ENCODE results near the gene CAMTA1.

The CAMTA1 gene

GRCh38 chr1:7007902-7008301, 222.6 kb downstream of the CAMTA1 start:
- H4K20me1 ChIP-seq (ENCODE audit: insufficient read depth, low read length), result peaks cover 13% of the 10 kb centered on the region
- no peaks in the 10 kb centered on the region for H3K36me3 ChIP-seq (ENCODE audit: insufficient read depth, low read length)
- H3K27ac ChIP-seq (ENCODE audit: low read length), result no peak overlapping the region
- H3K79me2 ChIP-seq (ENCODE audit: insufficient read depth, low read length), result no peaks in the 10 kb centered on the region
- peaks cover 15% of the 10 kb centered on the region for H3K27me3 ChIP-seq (ENCODE audit: insufficient read depth, low read length, poor library complexity)
- TF ChIP-seq, protein P1, sequence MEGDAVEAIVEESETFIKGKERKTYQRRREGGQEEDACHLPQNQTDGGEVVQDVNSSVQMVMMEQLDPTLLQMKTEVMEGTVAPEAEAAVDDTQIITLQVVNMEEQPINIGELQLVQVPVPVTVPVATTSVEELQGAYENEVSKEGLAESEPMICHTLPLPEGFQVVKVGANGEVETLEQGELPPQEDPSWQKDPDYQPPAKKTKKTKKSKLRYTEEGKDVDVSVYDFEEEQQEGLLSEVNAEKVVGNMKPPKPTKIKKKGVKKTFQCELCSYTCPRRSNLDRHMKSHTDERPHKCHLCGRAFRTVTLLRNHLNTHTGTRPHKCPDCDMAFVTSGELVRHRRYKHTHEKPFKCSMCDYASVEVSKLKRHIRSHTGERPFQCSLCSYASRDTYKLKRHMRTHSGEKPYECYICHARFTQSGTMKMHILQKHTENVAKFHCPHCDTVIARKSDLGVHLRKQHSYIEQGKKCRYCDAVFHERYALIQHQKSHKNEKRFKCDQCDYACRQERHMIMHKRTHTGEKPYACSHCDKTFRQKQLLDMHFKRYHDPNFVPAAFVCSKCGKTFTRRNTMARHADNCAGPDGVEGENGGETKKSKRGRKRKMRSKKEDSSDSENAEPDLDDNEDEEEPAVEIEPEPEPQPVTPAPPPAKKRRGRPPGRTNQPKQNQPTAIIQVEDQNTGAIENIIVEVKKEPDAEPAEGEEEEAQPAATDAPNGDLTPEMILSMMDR (IDR thresholded peaks at IDR 0.05; ENCODE audit: borderline replicate concordance, extremely low read depth, low read length, poor library complexity, severe bottlenecking), result no peak
- TF ChIP-seq EZH2 (IDR thresholded peaks at IDR 0.05; ENCODE audit: borderline replicate concordance, low read depth, low read length, severe bottlenecking), result no peak
- ATAC-seq (ENCODE audit: insufficient read depth, low read depth) (no peak), DNase-seq (no peak)
- H3K4me3 ChIP-seq (ENCODE audit: low read depth in 1 of 2, low read length in 2 of 2), result no peak overlapping the region
- H3K4me1 ChIP-seq (ENCODE audit: insufficient read depth, low read length), result no peaks in the 10 kb centered on the region
- no peak overlapping the region for H3K4me2 ChIP-seq (ENCODE audit: insufficient read depth, low read length)
- H2AFZ ChIP-seq (ENCODE audit: low read depth, low read length), result no peak overlapping the region
- H3K9ac ChIP-seq (ENCODE audit: low read depth, low read length), result no peak overlapping the region
- no peaks in the 10 kb centered on the region for H3K9me3 ChIP-seq (ENCODE audit: insufficient read depth, low read length, severe bottlenecking)

GRCh38 chr1:7008331-7008730, 223.1 kb downstream of the CAMTA1 start:
- Histone ChIP-seq H3K27me3 (ENCODE audit: insufficient read depth, low read length, poor library complexity) (peaks cover 12% of the 10 kb centered on the region), H3K36me3 (ENCODE audit: insufficient read depth, low read length) (no peaks in the 10 kb centered on the region), H4K20me1 (ENCODE audit: insufficient read depth, low read length) (peaks cover 11% of the 10 kb centered on the region), H3K4me2 (ENCODE audit: insufficient read depth, low read length) (no peak overlapping the region), H3K9ac (ENCODE audit: low read depth, low read length) (no peak overlapping the region), H2AFZ (ENCODE audit: low read depth, low read length) (no peak overlapping the region), H3K27ac (ENCODE audit: low read length) (no peak overlapping the region), H3K79me2 (ENCODE audit: insufficient read depth, low read length) (no peaks in the 10 kb centered on the region), H3K4me3 (ENCODE audit: low read depth in 1 of 2, low read length in 2 of 2) (no peak overlapping the region), H3K9me3 (ENCODE audit: insufficient read depth, low read length, severe bottlenecking) (no peaks in the 10 kb centered on the region), H3K4me1 (ENCODE audit: insufficient read depth, low read length) (no peaks in the 10 kb centered on the region)
- no peak for TF ChIP-seq EZH2 (IDR thresholded peaks at IDR 0.05; ENCODE audit: borderline replicate concordance, low read depth, low read length, severe bottlenecking)
- TF ChIP-seq, protein P1 (IDR thresholded peaks at IDR 0.05; ENCODE audit: borderline replicate concordance, extremely low read depth, low read length, poor library complexity, severe bottlenecking), result no peak
- DNase-seq (no peak), ATAC-seq (ENCODE audit: insufficient read depth, low read depth) (no peak)

DNA sequence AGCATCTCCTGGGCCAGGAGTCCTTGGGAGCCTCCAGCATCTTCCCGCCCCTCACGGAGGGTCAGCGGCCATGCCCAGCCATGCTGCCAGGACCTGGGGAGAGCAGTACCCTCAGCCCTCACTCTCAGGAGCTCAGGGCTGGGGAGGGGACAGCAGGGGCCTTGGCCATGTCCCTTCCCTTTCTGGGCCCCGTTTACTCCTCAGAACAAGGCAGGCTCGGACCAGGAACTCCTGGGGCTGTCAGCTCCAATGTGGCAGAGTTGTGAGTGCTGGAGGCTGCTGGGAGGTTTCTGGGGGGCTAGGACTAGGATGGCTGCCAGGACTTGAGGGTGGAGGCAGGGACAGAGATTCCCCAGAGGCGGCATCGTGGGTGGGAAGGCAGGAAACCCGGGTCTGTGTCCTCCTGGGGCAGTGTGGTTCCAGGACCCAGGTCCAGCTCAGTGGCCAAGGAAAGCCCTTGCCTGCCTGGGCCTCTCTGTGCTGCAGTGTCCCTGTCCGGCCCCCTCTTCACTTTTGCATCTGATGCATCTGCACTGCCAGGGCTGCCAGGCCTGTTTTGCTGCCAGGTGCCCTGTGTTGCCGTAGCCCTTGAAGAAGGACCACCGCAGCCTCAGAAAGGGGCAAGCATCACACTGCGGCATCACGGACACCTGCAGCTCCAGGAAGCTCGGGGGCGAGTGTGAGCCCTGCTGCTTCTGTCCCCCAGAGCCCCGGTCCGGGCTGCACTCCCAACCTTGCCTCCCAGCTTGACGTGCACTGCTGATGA, 223.9 kb downstream of the CAMTA1 start:
- no peak for ATAC-seq (ENCODE audit: insufficient read depth, low read depth)
- TF ChIP-seq EZH2 (IDR thresholded peaks at IDR 0.05; ENCODE audit: borderline replicate concordance, low read depth, low read length, severe bottlenecking), result no peak
- TF ChIP-seq, protein P1 (IDR thresholded peaks at IDR 0.05; ENCODE audit: borderline replicate concordance, extremely low read depth, low read length, poor library complexity, severe bottlenecking), result no peak
- no peak overlapping the region for H2AFZ ChIP-seq (ENCODE audit: low read depth, low read length)

More for the DNA sequence above, 223.9 kb downstream of the CAMTA1 start:
- peaks cover 12% of the 10 kb centered on the region for H3K27me3 ChIP-seq (ENCODE audit: insufficient read depth, low read length, poor library complexity)
- no peak overlapping the region for H3K4me3 ChIP-seq (ENCODE audit: low read depth in 1 of 2, low read length in 2 of 2)
- no peaks in the 10 kb centered on the region for H3K79me2 ChIP-seq (ENCODE audit: insufficient read depth, low read length)
- DNase-seq, result no peak
- H3K9ac ChIP-seq (ENCODE audit: low read depth, low read length), result no peak overlapping the region
- H3K9me3 ChIP-seq (ENCODE audit: insufficient read depth, low read length, severe bottlenecking), result no peaks in the 10 kb centered on the region
- no peaks in the 10 kb centered on the region for H3K36me3 ChIP-seq (ENCODE audit: insufficient read depth, low read length)
- H3K4me1 ChIP-seq (ENCODE audit: insufficient read depth, low read length), result no peaks in the 10 kb centered on the region
- no peak overlapping the region for H3K4me2 ChIP-seq (ENCODE audit: insufficient read depth, low read length)
- H4K20me1 ChIP-seq (ENCODE audit: insufficient read depth, low read length), result peaks cover 16% of the 10 kb centered on the region
- no peak overlapping the region for H3K27ac ChIP-seq (ENCODE audit: low read length)

Measured in DND-41 (cell line).